ENCODE results near the gene SRP14. TPM values are rescaled to one million over a fixed set of nuclear protein-coding genes. Genes with fewer than 3 reads are reported as not detected.

SRP14 gene
- total and polyA plus RNA-seq, 9 of the 15 experiments (the other 6 are each of a cell fraction or from before 2014, with no cell fraction given): 161 to 1,097 (median 402) TPM

GRCh38 chr15:40038638-40039543, at the start of gene SRP14 (continued):
- TF ChIP-seq PATZ1 (CRISPR knock-in tag; IDR thresholded peaks at IDR 0.05; ENCODE audit: borderline replicate concordance) (no peak), NFIC (IDR thresholded peaks at IDR 0.05) (peak; percentile 52), SIN3B (IDR thresholded peaks at IDR 0.05; ENCODE audit: low read depth) (peak; percentile 84), ZNF165 (CRISPR knock-in tag; IDR thresholded peaks at IDR 0.05; ENCODE audit: borderline replicate concordance) (no peak), U2AF2 (optimal IDR thresholded peaks at IDR 0.05; ENCODE audit: low read depth, low read length) (no peak), ZNF511 (CRISPR knock-in tag; IDR thresholded peaks at IDR 0.05) (peak; percentile 26; the same call in 1 of the 2 replicates), RREB1 (CRISPR knock-in tag; IDR thresholded peaks at IDR 0.05) (no peak), ZNF274 (IDR thresholded peaks at IDR 0.05; ENCODE audit: borderline replicate concordance, low read depth, low read length) (no peak), CLOCK (CRISPR knock-in tag; IDR thresholded peaks at IDR 0.05; ENCODE audit: borderline replicate concordance) (no peak), POU5F1 (IDR thresholded peaks at IDR 0.05; ENCODE audit: borderline replicate concordance, low read depth, low read length, partially characterized antibody) (no peak), RNF2 (IDR thresholded peaks at IDR 0.05) (no peak), ZHX1 (conservative IDR thresholded peaks at IDR 0.05; ENCODE audit: low read length) (no peak)

All from K562 (cell line).